ENCODE measurements around the gene CRYGN.

Gene CRYGN

DNA sequence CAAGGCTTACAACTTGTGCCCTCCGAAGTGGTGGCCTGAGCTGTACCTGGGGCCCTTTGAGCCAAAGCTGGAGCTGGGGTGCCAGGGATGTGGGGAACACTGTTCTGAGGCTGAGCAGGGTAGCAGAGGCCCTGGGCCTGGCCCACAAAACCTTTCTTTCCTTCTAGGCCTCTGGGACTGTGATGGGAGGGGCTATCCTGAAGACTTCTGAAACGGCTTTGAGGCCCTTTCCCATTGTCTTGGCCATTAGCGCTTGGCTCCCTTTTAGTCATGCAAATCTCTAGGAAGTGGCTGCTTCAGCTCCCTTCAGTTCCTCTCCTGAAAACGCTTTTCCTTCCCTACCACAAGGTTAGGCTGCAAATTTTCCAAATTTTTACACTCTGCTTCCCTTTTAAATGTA, 16.8 kb upstream of the CRYGN start:
- Histone ChIP-seq H3K36me3 (ENCODE audit: insufficient read depth, low read length) (no peaks in the 10 kb centered on the region), H4K20me1 (ENCODE audit: insufficient read depth, low read length, poor library complexity, severe bottlenecking) (no peaks in the 10 kb centered on the region), H3K4me1 (ENCODE audit: insufficient read depth, low read length, poor library complexity, severe bottlenecking) (no peaks in the 10 kb centered on the region), H3K9me3 (ENCODE audit: insufficient read depth, low read depth, low read length) (no peaks in the 10 kb centered on the region), H2AFZ (ENCODE audit: low read length) (no peak overlapping the region), H3K4me2 (ENCODE audit: low read depth, low read length, poor library complexity, severe bottlenecking) (no peak overlapping the region), H3K27me3 (ENCODE audit: insufficient read depth, low read length, poor library complexity, severe bottlenecking) (no peaks in the 10 kb centered on the region), H3F3A (ENCODE audit: low read depth) (no peaks in the 10 kb centered on the region), H3K79me2 (ENCODE audit: insufficient read depth, low read length) (no peaks in the 10 kb centered on the region), H3K9me2 (replicated peaks; ENCODE audit: low read depth, low read length) (no peaks in the 10 kb centered on the region), H3K9ac (ENCODE audit: low read depth, low read length, poor library complexity, severe bottlenecking) (no peak overlapping the region), H3K4me3 (ENCODE audit: low read length, poor library complexity, severe bottlenecking) (no peak overlapping the region)
- no peak for TF ChIP-seq EZH2phosphoT487 (IDR thresholded peaks at IDR 0.05; ENCODE audit: borderline replicate concordance)
- TF ChIP-seq, protein P1, sequence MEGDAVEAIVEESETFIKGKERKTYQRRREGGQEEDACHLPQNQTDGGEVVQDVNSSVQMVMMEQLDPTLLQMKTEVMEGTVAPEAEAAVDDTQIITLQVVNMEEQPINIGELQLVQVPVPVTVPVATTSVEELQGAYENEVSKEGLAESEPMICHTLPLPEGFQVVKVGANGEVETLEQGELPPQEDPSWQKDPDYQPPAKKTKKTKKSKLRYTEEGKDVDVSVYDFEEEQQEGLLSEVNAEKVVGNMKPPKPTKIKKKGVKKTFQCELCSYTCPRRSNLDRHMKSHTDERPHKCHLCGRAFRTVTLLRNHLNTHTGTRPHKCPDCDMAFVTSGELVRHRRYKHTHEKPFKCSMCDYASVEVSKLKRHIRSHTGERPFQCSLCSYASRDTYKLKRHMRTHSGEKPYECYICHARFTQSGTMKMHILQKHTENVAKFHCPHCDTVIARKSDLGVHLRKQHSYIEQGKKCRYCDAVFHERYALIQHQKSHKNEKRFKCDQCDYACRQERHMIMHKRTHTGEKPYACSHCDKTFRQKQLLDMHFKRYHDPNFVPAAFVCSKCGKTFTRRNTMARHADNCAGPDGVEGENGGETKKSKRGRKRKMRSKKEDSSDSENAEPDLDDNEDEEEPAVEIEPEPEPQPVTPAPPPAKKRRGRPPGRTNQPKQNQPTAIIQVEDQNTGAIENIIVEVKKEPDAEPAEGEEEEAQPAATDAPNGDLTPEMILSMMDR (conservative IDR thresholded peaks at IDR 0.05; ENCODE audit: low read length) = no peak

DNA sequence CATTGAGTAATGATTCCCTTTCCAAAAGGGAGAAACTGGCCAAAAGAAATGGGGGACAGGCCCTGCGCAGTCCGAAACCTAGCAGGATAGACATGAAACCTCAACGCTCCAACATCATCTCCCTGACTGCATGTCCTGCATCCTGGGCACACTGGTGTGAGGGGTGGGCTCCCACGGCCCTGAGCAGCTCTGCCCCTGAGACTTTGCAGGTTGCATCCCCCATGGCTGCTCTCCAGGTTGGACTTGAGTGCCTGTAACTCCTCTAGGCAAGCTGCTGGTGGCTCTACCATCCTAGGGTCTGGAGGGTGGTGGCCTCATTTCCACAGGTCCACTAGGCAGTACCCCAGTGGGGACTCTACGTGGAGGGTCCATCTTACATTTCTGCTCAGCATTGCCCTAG, 16.3 kb upstream of the CRYGN start:
- no peaks in the 10 kb centered on the region for H3K36me3 ChIP-seq (ENCODE audit: insufficient read depth, low read length)
- H3K4me1 ChIP-seq (ENCODE audit: insufficient read depth, low read length, poor library complexity, severe bottlenecking) = no peaks in the 10 kb centered on the region
- no peaks in the 10 kb centered on the region for H3F3A ChIP-seq (ENCODE audit: low read depth)
- no peak overlapping the region for H3K9ac ChIP-seq (ENCODE audit: low read depth, low read length, poor library complexity, severe bottlenecking)
- no peak overlapping the region for H3K4me2 ChIP-seq (ENCODE audit: low read depth, low read length, poor library complexity, severe bottlenecking)
- H4K20me1 ChIP-seq (ENCODE audit: insufficient read depth, low read length, poor library complexity, severe bottlenecking) = no peaks in the 10 kb centered on the region
- H3K9me2 ChIP-seq (replicated peaks; ENCODE audit: low read depth, low read length) = no peaks in the 10 kb centered on the region
- H2AFZ ChIP-seq (ENCODE audit: low read length) = no peak overlapping the region
- no peak for TF ChIP-seq EZH2phosphoT487 (IDR thresholded peaks at IDR 0.05; ENCODE audit: borderline replicate concordance)
- TF ChIP-seq, protein P1 (conservative IDR thresholded peaks at IDR 0.05; ENCODE audit: low read length) = no peak
- H3K4me3 ChIP-seq (ENCODE audit: low read length, poor library complexity, severe bottlenecking) = no peak overlapping the region
- no peaks in the 10 kb centered on the region for H3K9me3 ChIP-seq (ENCODE audit: insufficient read depth, low read depth, low read length)
- H3K79me2 ChIP-seq (ENCODE audit: insufficient read depth, low read length) = no peaks in the 10 kb centered on the region
- no peaks in the 10 kb centered on the region for H3K27me3 ChIP-seq (ENCODE audit: insufficient read depth, low read length, poor library complexity, severe bottlenecking)

DNA sequence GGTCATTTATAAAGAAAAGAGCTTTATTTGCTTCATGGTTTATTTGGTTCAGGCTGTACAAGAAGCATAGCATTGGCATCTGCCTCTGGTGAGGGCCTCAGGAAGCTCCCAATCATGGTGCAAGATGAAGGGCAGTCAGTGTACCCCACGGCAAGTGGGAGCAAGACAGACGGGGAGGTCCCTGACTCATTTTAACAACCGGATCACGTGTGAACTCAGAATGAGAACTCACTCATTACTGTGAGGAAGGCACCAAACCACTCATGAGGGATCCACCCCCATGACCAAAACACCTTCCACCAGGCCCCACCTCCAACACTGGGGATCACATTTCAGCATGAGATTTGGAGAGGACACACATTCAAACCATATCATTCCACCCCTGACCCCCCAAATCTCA, 15.7 kb upstream of the CRYGN start:
- H2AFZ ChIP-seq (ENCODE audit: low read length) = no peak overlapping the region
- no peaks in the 10 kb centered on the region for H4K20me1 ChIP-seq (ENCODE audit: insufficient read depth, low read length, poor library complexity, severe bottlenecking)
- no peaks in the 10 kb centered on the region for H3K36me3 ChIP-seq (ENCODE audit: insufficient read depth, low read length)
- H3K27me3 ChIP-seq (ENCODE audit: insufficient read depth, low read length, poor library complexity, severe bottlenecking) = no peaks in the 10 kb centered on the region
- TF ChIP-seq, protein P1 (conservative IDR thresholded peaks at IDR 0.05; ENCODE audit: low read length) = no peak
- no peak for TF ChIP-seq EZH2phosphoT487 (IDR thresholded peaks at IDR 0.05; ENCODE audit: borderline replicate concordance)
- no peaks in the 10 kb centered on the region for H3K4me1 ChIP-seq (ENCODE audit: insufficient read depth, low read length, poor library complexity, severe bottlenecking)
- no peak overlapping the region for H3K9ac ChIP-seq (ENCODE audit: low read depth, low read length, poor library complexity, severe bottlenecking)
- no peaks in the 10 kb centered on the region for H3K9me3 ChIP-seq (ENCODE audit: insufficient read depth, low read depth, low read length)
- no peaks in the 10 kb centered on the region for H3F3A ChIP-seq (ENCODE audit: low read depth)
- no peaks in the 10 kb centered on the region for H3K9me2 ChIP-seq (replicated peaks; ENCODE audit: low read depth, low read length)
- H3K79me2 ChIP-seq (ENCODE audit: insufficient read depth, low read length) = no peaks in the 10 kb centered on the region
- no peak overlapping the region for H3K4me3 ChIP-seq (ENCODE audit: low read length, poor library complexity, severe bottlenecking)
- H3K4me2 ChIP-seq (ENCODE audit: low read depth, low read length, poor library complexity, severe bottlenecking) = no peak overlapping the region

All from Loucy (cell line).